Right atrium auricular region (tissue), 2 donors: ENCODE data around the gene CACNA1D. TPM values are rescaled to one million over a fixed set of nuclear protein-coding genes. Genes with fewer than 3 reads are reported as not detected.

Experiments used
- DNase-seq: peaks from one replicate; pipeline ENCODE4 v3.0.0-alpha.2; 2019; ENCODE audit warnings: low spot score
- H3K27ac ChIP-seq, 2 donors: fragments of 200-600 bp; sonication (generic); 1 replicate in 1 of 2; 2 replicates in 1 of 2; pipeline ENCODE4 v1.5.1; 2016 to 2019
- H3K27me3 ChIP-seq, 2 donors: fragments of 200-600 bp; sonication (generic); one replicate each; pipeline versions ENCODE4 v1.5.1 to v1.6.0; 2017 to 2019
- H3K36me3 ChIP-seq: fragments of 200-600 bp; sonication (generic); one replicate; pipeline ENCODE4 v1.5.1; 2016
- H3K4me1 ChIP-seq, 2 donors: fragments of 200-600 bp; sonication (generic); one replicate each; pipeline versions ENCODE4 v1.5.1 to v1.6.0; 2017 to 2019
- H3K4me3 ChIP-seq, 2 donors: fragments of 200-600 bp; sonication (generic); 1 replicate in 1 of 2; 2 replicates in 1 of 2; pipeline ENCODE4 v1.5.1; 2017 to 2019; ENCODE audit warnings: mild to moderate bottlenecking in 1 of 2, moderate library complexity in 1 of 2
- H3K9me3 ChIP-seq, 2 donors: fragments of 200-600 bp; sonication (generic); one replicate each; pipeline ENCODE4 v1.5.1; 2019
- total RNA-seq, 2 donors: library from RNA; depleted of rRNA; stranded (reverse); fragments of >200 nt; gene quantifications; one replicate each; pipeline ENCODE4 v1.1.0, GENCODE V29; 2016
- TF ChIP-seq, protein P1 (sequence below), 2 donors: fragments of 200-600 bp; sonication (generic); IDR thresholded peaks; one replicate each; pipeline ENCODE4 v1.5.1; 2019; ENCODE audit warnings: antibody characterized with exemption in 2 of 2

CACNA1D gene
- total RNA-seq, 2 donors from 2014 or later = 2.7 to 9.6 TPM

DNA sequence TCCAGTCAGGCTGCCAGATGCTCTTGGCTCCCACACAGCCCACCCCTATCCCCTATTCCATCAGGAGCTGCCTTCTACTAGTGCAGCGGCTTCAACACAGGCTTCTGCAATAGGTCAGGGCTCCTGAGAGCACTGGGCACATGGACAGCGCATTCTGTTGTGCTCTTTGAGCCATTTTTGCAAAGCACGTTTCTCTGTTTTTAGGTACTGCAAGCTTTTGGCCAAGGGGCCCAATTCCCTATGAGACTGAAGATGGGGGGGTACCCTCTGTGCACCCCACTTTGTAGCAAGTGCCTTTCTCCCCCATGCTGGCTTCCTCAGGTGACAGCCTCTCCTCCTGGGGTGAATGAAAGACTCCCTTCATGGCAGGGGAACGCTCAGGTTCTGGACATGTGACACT lies 320.7 kb downstream of the CACNA1D start:
- Histone ChIP-seq H3K4me3 (no peak overlapping the region), H3K4me1 (no peaks in the 10 kb centered on the region), H3K9me3 (no peaks in the 10 kb centered on the region), H3K36me3 (peaks cover 5% of the 10 kb centered on the region), H3K27ac (no peak overlapping the region), H3K27me3 (no peaks in the 10 kb centered on the region)
- DNase-seq = no peak
- TF ChIP-seq, protein P1, sequence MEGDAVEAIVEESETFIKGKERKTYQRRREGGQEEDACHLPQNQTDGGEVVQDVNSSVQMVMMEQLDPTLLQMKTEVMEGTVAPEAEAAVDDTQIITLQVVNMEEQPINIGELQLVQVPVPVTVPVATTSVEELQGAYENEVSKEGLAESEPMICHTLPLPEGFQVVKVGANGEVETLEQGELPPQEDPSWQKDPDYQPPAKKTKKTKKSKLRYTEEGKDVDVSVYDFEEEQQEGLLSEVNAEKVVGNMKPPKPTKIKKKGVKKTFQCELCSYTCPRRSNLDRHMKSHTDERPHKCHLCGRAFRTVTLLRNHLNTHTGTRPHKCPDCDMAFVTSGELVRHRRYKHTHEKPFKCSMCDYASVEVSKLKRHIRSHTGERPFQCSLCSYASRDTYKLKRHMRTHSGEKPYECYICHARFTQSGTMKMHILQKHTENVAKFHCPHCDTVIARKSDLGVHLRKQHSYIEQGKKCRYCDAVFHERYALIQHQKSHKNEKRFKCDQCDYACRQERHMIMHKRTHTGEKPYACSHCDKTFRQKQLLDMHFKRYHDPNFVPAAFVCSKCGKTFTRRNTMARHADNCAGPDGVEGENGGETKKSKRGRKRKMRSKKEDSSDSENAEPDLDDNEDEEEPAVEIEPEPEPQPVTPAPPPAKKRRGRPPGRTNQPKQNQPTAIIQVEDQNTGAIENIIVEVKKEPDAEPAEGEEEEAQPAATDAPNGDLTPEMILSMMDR (IDR thresholded peaks at IDR 0.05) = no peak

DNA sequence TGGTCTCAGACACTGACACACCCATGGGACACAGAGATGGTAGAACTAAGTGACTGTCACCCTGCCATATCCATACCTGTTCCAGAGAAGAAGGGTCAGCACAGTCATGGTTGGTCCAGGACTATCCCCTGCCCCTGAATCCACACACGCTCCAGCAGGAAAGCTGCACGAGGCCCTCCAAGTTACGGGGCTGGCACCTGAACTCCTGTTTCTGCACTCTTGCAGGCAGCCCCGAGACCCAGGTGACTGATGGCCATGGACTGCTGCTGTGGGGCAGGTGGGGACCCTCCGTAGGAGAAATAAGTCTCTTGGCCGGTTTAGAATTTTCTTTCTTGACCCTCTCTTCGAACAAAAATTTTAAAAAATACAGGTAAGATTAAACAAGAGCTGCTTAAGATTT lies 321.2 kb downstream of the CACNA1D start:
- H3K27me3 ChIP-seq = no peaks in the 10 kb centered on the region
- no peaks in the 10 kb centered on the region for H3K9me3 ChIP-seq
- no peak overlapping the region for H3K4me3 ChIP-seq
- no peak for DNase-seq
- H3K36me3 ChIP-seq = peaks cover 5% of the 10 kb centered on the region
- H3K4me1 ChIP-seq = no peaks in the 10 kb centered on the region
- TF ChIP-seq, protein P1 (IDR thresholded peaks at IDR 0.05) = no peak
- H3K27ac ChIP-seq = no peak overlapping the region

DNA sequence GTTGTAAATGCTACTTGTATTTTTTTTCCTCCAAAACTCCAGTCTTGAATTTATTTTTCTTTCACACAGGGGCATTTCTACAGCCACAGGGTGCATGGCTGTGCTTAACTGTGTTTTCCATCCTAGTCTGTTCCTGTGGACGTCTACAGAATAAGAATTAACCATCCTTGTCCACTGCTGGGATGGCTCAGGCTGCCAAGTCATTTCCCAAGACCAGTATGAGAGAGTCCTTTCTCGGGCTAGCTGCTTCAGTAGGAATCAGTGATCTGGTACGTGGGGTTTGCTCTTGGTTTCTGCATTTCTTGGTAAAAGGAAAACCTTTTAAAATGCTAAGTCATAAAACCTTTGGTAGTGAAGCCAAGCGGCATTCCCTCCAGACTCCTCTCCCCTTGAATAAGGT lies 322.0 kb downstream of the CACNA1D start:
- Histone ChIP-seq H3K4me3 (no peak overlapping the region), H3K27ac (no peak overlapping the region), H3K36me3 (peaks cover 5% of the 10 kb centered on the region), H3K4me1 (no peaks in the 10 kb centered on the region), H3K27me3 (no peaks in the 10 kb centered on the region), H3K9me3 (no peaks in the 10 kb centered on the region)
- TF ChIP-seq, protein P1 (IDR thresholded peaks at IDR 0.05) = no peak
- no peak for DNase-seq

DNA sequence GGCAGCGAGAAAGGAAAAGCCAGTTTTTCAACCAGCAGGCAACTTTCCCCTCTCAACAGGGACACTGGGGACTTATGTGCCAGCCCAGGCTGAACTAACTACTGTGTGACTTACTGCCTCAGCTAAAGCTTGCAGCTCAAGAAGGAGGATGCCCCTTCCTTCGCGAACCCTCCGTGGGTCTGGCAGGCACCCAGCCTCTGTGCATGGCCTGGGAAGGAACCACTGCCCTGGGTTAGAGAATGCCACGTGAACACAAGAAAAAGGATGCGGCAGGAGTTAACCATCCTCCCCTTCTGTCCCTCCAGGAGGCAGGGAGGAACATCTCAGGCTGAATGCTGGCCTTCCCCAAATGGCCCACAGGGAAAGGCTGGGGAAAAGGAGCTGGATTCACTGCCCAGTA lies 322.8 kb downstream of the CACNA1D start:
- TF ChIP-seq, protein P1 (IDR thresholded peaks at IDR 0.05) = no peak

DNA sequence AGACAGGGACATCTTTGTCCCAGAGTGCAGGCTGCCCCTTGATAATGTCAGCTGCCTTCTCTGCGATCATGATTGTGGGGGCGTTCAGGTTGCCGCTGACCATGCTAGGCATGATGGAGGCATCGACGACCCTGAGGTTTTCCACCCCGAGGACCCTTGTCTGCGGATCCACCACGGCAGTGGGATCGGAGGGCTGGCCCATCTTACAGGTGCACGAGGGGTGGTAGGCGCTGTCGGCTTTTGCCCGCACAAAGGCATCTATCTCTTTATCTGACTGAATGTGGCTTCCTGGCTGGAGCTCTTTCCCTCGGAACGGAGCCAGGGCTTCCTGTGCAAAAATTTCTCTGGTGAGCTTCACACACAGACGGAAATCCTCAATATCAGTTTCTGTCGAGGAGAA lies 323.4 kb downstream of the CACNA1D start:
- Histone ChIP-seq H3K36me3 (peaks cover 5% of the 10 kb centered on the region), H3K4me1 (no peaks in the 10 kb centered on the region), H3K27ac (no peak overlapping the region), H3K27me3 (no peaks in the 10 kb centered on the region), H3K9me3 (no peaks in the 10 kb centered on the region), H3K4me3 (no peak overlapping the region)
- no peak for DNase-seq
- TF ChIP-seq, protein P1 (IDR thresholded peaks at IDR 0.05) = no peak

More for the DNA sequence above, 322.8 kb downstream of the CACNA1D start:
- H3K4me3 ChIP-seq = no peak overlapping the region
- no peaks in the 10 kb centered on the region for H3K4me1 ChIP-seq
- H3K36me3 ChIP-seq = peaks cover 5% of the 10 kb centered on the region
- H3K9me3 ChIP-seq = no peaks in the 10 kb centered on the region
- H3K27me3 ChIP-seq = no peaks in the 10 kb centered on the region
- DNase-seq = no peak
- no peak overlapping the region for H3K27ac ChIP-seq
